Kidney (tissue), 14 donors: ENCODE data around the gene ACMSD. TPM values are rescaled to one million over a fixed set of nuclear protein-coding genes. Genes with fewer than 3 reads are reported as not detected.

Source experiments
- DNase-seq, 5 donors: peaks; one replicate each; pipeline ENCODE4 v3.0.0-alpha.2; 2013 to 2020
- FAIRE-seq: peaks from 2 replicates; lab custom pipeline; 2012; peaks lifted over from hg19 to GRCh38; lab: Jason Lieb, UNC
- H3K27ac ChIP-seq, 2 donors: one replicate each; pipeline ENCODE4 v1.7.0; 2013; ENCODE audit warnings: low read depth in 2 of 2, low read length in 2 of 2, inconsistent platforms in 1 of 2
- H3K27me3 ChIP-seq: one replicate; pipeline ENCODE4 v1.7.1; 2013; ENCODE audit warnings: low read length, inconsistent platforms; ENCODE audit not compliant: control insufficient read depth, insufficient read depth
- H3K36me3 ChIP-seq, 3 donors: one replicate each; pipeline versions ENCODE4 v1.7.0 to v1.7.1; 2013; ENCODE audit warnings: low read length in 3 of 3, control low read depth in 1 of 3, inconsistent platforms in 1 of 3; ENCODE audit not compliant: insufficient read depth in 3 of 3, control insufficient read depth in 2 of 3
- H3K4me1 ChIP-seq, 3 donors: one replicate each; pipeline versions ENCODE4 v1.7.0 to v1.7.1; 2013; ENCODE audit warnings: low read length in 3 of 3, inconsistent platforms in 1 of 3, low read depth in 1 of 3; ENCODE audit not compliant: control insufficient read depth in 2 of 3, insufficient read depth in 2 of 3
- H3K4me3 ChIP-seq, 3 donors: one replicate each; pipeline versions ENCODE4 v1.7.0 to v1.8.1; 2013; ENCODE audit warnings: low read length in 3 of 3, control low read depth in 1 of 3, inconsistent platforms in 1 of 3
- H3K9ac ChIP-seq, 3 donors: one replicate each; pipeline versions ENCODE4 v1.7.0 to v1.7.1; 2013; ENCODE audit warnings: low read length in 3 of 3, control low read depth in 1 of 3, inconsistent platforms in 1 of 3
- H3K9me3 ChIP-seq, 3 donors: one replicate each; pipeline versions ENCODE4 v1.7.0 to v1.7.1; 2013; ENCODE audit warnings: low read length in 3 of 3, control low read depth in 1 of 3, inconsistent platforms in 1 of 3; ENCODE audit not compliant: control insufficient read depth in 2 of 3, insufficient read depth in 1 of 3
- intact Hi-C: fragments of 100-400 bp; cut with DNase I; formaldehyde crosslinking; loops from one replicate; pipeline ENCODE4 v1.11.1; 2022
- polyA plus RNA-seq: library from polyadenylated mRNA; stranded (reverse); fragments of 350-450 nt; fragmentation: Illumina TruSeq; extraction: RNeasy Lipid Tissue Mini Kit (QIAGEN cat#74804); gene quantifications from one replicate; pipeline ENCODE4 v1.2.3, GENCODE V29; 2014; ENCODE audit warnings: low read depth, low replicate concordance; ENCODE audit not compliant: insufficient read depth
- total RNA-seq: library from RNA; stranded (reverse); fragmentation: NEBNext Ultra II Directional; extraction: Animal tissue kit (Norgen Biotek cat#: 25700); gene quantifications from one replicate; pipeline ENCODE4 v1.2.1, GENCODE V29; 2021
- TF ChIP-seq, protein P1 (sequence below): IDR thresholded peaks from 3 replicates; pipeline ENCODE4 v1.5.1; 2012; ENCODE audit warnings: mild to moderate bottlenecking, moderate library complexity, borderline replicate concordance; ENCODE audit not compliant: insufficient read depth; ENCODE audit errors: extremely low read depth
- donor health status: control.
- donor health status: control.
- donor health status: control.
- donor health status: control.
- donor health status: control.
- donor health status: DM: yes; HTN: yes; CAD: no.
- donor health status: Normal renal cell carcinoma (clear cell type).

The ACMSD gene
- total and polyA plus RNA-seq, 2 donors from 2014 or later: 44.0 to 152 TPM

DNA sequence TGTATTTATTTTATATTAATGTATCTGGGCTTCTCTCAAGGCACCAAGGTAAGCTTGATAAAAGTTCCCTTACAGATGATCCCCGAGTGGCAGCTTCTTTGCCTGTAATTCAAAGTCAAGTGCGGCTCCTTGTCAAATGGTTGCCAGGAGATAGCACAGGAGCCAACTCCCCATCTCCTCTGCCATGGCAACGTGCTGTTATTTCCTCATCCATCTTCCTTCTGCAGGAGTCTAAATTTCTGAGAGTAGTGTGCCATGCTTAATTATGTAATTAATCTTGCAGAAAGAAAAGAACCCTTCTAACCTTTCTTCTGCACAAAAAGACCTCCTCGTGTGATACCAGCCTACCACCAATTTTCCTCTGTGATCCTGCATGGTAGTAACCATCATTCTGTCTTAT is 46.2 kb upstream of the ACMSD start:
- TF ChIP-seq, protein P1, sequence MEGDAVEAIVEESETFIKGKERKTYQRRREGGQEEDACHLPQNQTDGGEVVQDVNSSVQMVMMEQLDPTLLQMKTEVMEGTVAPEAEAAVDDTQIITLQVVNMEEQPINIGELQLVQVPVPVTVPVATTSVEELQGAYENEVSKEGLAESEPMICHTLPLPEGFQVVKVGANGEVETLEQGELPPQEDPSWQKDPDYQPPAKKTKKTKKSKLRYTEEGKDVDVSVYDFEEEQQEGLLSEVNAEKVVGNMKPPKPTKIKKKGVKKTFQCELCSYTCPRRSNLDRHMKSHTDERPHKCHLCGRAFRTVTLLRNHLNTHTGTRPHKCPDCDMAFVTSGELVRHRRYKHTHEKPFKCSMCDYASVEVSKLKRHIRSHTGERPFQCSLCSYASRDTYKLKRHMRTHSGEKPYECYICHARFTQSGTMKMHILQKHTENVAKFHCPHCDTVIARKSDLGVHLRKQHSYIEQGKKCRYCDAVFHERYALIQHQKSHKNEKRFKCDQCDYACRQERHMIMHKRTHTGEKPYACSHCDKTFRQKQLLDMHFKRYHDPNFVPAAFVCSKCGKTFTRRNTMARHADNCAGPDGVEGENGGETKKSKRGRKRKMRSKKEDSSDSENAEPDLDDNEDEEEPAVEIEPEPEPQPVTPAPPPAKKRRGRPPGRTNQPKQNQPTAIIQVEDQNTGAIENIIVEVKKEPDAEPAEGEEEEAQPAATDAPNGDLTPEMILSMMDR: no peak
- FAIRE-seq (no peak), DNase-seq (no peak)
- no peak overlapping the region for H3K9ac ChIP-seq
- intact Hi-C loops: no loop called here
- H3K4me3 ChIP-seq: no peak overlapping the region
- no peaks in the 10 kb centered on the region for H3K27me3 ChIP-seq
- H3K4me1 ChIP-seq: no peaks in the 10 kb centered on the region
- no peak overlapping the region for H3K27ac ChIP-seq
- H3K9me3 ChIP-seq: no peaks in the 10 kb centered on the region
- no peaks in the 10 kb centered on the region for H3K36me3 ChIP-seq

DNA sequence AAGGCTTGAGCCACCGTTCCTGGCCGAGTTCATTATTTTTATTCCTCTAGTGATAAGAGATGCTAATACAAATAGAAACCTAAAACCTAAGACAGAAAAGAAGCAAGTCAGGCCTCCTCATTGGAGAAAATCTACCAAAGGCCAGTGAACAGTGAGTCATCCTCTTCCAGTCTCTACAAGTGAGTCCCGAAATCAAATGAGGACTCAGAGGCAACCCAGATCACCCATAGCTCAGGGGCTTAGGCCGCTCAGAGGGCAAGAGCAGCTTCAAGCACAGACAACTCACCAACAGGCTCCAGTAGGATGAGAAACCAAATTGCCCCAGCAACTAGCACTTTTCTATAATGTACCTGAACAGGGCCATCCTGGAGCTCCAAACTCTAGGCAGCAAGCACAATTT is 42.7 kb upstream of the ACMSD start:
- Histone ChIP-seq H3K36me3 (no peaks in the 10 kb centered on the region), H3K4me3 (no peak overlapping the region), H3K27me3 (no peaks in the 10 kb centered on the region), H3K9ac (no peak overlapping the region), H3K27ac (no peak overlapping the region), H3K4me1 (no peaks in the 10 kb centered on the region), H3K9me3 (no peaks in the 10 kb centered on the region)
- DNase-seq (no peak), FAIRE-seq (no peak)
- intact Hi-C loops: no loop called here
- TF ChIP-seq, protein P1: no peak

DNA sequence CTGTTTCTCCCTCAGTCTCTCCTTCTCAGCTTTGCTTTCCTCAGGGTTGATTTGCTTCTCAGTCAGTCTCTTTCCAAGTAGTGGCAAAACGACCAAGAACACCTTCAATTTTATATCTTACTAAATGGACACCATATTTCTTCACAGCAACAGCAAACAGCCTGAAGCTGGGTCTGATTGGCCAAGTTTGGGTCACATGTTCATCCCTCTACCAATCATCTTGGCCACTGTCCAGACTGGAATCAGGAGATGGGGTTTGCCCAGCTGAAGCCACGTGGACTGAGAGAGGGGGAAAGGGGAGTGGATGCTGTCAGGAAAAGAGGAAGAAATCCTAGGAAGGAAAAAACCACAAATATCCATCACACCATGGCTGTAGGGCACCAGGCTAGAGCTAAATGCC is 42.0 kb upstream of the ACMSD start:
- DNase-seq (no peak), FAIRE-seq (no peak)
- H3K27me3 ChIP-seq: no peaks in the 10 kb centered on the region
- no peaks in the 10 kb centered on the region for H3K36me3 ChIP-seq
- H3K9ac ChIP-seq: no peak overlapping the region
- TF ChIP-seq, protein P1: no peak
- H3K4me1 ChIP-seq: no peaks in the 10 kb centered on the region
- intact Hi-C loops: no loop called here
- H3K4me3 ChIP-seq: no peak overlapping the region
- H3K27ac ChIP-seq: no peak overlapping the region
- no peaks in the 10 kb centered on the region for H3K9me3 ChIP-seq

DNA sequence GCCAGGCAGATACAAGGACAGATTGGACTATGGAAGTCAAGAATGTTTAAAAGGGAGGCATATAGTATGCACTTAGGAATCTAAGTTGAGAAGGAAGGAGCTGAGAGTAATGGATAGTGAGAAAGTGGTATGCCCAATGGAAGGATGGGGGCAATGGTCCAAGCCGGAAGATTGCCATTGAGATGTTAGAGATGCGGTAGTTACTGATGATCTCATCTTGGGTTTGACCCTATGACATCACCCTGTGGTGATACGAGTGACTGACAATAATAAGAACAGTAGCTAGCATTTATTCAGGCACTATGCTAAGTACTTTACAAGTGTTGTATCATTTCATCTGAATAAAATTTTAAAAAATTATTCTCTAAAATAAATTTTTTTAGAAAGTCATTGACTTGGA is 38.5 kb upstream of the ACMSD start:
- Histone ChIP-seq H3K9ac (no peak overlapping the region), H3K27ac (no peak overlapping the region), H3K9me3 (no peaks in the 10 kb centered on the region), H3K4me3 (no peak overlapping the region), H3K4me1 (no peaks in the 10 kb centered on the region), H3K36me3 (no peaks in the 10 kb centered on the region), H3K27me3 (no peaks in the 10 kb centered on the region)
- TF ChIP-seq, protein P1: no peak
- no peak for FAIRE-seq
- intact Hi-C loops: no loop called here
- no peak for DNase-seq
